Measurements from ENCODE around the gene SMIM36.
"Not testable (repeated sequence)": the region's sequence is repeated elsewhere in the genome, so short reads cannot be mapped to it uniquely, and the experiment has no call there.

SMIM36 gene

DNA sequence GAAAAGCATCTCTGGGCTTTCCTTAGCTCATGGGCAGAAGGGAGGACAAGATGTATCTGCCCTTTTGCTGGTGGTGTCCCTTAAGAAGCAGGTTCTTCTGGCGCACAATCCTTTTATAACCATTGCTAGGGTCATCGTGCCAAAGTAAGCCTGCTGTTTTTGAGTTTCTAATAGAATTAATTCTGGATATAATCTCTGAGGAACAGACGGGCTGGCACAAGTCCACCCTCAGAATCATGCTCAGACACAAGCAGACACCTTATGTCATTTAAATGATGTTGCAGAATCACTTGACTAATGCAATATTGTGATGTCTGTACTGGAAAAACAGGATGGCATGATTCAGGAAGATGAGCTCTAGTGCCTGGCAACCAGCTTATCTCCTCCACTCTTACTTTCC lies 70.9 kb downstream of the SMIM36 start:
- Histone ChIP-seq H3K27me3 (ENCODE audit: control insufficient read depth, insufficient read depth, low read length) (no peaks in the 10 kb centered on the region), H3K9ac (ENCODE audit: low read depth, low read length) (no peak overlapping the region), H3K4me1 (ENCODE audit: control insufficient read depth, insufficient read depth, low read length) (peaks cover 8% of the 10 kb centered on the region), H3K9me3 (replicated peaks; ENCODE audit: low read length) (no peaks in the 10 kb centered on the region), H3K36me3 (ENCODE audit: insufficient read depth, low read length) (no peaks in the 10 kb centered on the region), H3K4me2 (ENCODE audit: low read length) (no peak overlapping the region), H3K4me3 (ENCODE audit: low read length) (no peak overlapping the region)

DNA sequence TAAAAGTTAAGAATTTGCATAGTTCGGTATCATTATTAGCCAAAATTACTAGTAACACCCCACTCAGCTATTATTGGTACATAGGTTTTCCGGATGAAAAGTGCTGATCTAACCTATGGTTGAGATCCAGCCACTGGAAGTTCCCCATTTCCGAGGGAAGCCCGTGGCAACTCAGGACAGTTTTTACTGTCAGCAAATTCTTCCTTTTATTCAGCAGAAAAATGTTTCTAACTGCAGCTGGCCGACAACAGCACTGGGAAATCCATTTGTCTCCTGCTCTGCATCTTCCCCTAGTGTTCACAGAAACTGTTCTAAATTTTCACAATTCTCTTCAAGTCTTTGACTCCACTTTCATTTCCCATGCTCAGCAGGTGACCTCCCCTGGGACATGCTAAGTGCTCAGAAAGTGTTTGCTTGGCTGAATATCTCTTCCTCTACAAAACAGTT lies 74.1 kb downstream of the SMIM36 start:
- no peaks in the 10 kb centered on the region for H3K27me3 ChIP-seq (ENCODE audit: control insufficient read depth, insufficient read depth, low read length)
- H3K36me3 ChIP-seq (ENCODE audit: insufficient read depth, low read length): no peaks in the 10 kb centered on the region
- no peak overlapping the region for H3K9ac ChIP-seq (ENCODE audit: low read depth, low read length)
- H3K9me3 ChIP-seq (replicated peaks; ENCODE audit: low read length): no peaks in the 10 kb centered on the region
- no peak overlapping the region for H3K4me2 ChIP-seq (ENCODE audit: low read length)
- no peak overlapping the region for H3K4me3 ChIP-seq (ENCODE audit: low read length)
- H3K4me1 ChIP-seq (ENCODE audit: control insufficient read depth, insufficient read depth, low read length): peaks cover 32% of the 10 kb centered on the region

DNA sequence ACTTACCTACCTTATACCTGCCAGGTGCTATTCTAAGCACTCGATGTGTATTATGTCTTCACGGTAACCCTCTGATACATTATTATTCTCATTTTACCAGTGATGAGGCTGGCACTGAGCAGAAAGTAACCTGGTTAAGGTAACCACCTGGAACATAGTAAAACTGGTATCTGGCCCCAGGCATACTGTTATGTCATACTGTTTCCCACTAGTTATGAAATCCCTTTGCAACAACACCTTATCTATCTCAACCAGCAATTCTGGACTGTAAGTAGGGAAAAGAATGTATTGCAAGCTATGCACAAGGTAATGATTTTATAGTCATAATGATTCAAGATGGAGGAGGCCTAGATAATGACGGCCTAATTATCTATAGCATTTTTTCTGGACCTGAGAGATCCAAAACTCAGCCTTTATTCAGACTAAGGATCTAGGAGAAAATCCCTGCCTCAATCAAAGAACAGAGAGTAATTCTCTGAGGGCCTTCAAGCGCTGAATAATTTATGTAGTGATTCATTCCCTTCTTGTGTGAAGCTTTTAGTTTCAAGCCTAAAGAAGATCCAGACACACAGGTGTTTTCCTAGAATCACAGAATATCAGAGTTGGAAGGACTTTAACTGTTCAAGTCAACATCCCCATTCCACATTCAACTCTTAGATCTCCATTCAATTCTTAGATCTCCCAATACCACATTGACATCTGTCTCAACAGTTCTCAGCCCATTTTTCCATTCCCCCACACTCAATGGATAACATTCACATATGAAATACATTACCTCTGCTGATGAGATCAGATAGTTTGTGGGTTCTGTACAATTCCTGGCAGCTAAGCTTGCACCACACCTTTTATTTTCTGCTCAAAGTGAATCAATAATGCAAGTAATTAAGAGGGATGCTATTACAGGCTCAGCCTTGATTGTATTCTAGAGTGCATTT lies 74.8 kb downstream of the SMIM36 start:
- no peaks in the 10 kb centered on the region for H3K36me3 ChIP-seq (ENCODE audit: insufficient read depth, low read length)
- H3K4me3 ChIP-seq (ENCODE audit: low read length): no peak overlapping the region
- H3K27me3 ChIP-seq (ENCODE audit: control insufficient read depth, insufficient read depth, low read length): no peaks in the 10 kb centered on the region
- peaks cover 32% of the 10 kb centered on the region for H3K4me1 ChIP-seq (ENCODE audit: control insufficient read depth, insufficient read depth, low read length)
- no peak overlapping the region for H3K9ac ChIP-seq (ENCODE audit: low read depth, low read length)
- H3K4me2 ChIP-seq (ENCODE audit: low read length): no peak overlapping the region
- no peaks in the 10 kb centered on the region for H3K9me3 ChIP-seq (replicated peaks; ENCODE audit: low read length)

DNA sequence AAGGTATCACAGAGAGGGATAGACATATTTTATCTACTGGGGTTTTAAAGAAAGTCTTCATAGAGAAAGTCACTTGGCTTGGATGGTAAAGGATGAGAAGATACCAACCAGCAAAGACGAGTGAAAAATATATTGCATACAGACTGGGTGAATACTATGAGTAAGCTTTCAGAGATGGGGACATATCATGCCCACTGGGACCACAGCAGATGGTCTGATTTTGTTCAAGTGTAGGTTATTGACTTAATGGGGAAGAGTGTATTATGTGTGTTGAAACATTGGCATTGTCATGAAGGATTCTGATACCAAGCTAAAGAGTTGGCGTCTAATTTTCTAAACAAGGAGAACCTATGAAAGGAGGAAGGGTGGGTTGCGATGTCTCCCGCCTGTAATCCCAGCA lies 75.8 kb downstream of the SMIM36 start:
- Histone ChIP-seq H3K9ac (ENCODE audit: low read depth, low read length) (no peak overlapping the region), H3K4me1 (ENCODE audit: control insufficient read depth, insufficient read depth, low read length) (peaks cover 41% of the 10 kb centered on the region), H3K9me3 (replicated peaks; ENCODE audit: low read length) (no peaks in the 10 kb centered on the region), H3K27me3 (ENCODE audit: control insufficient read depth, insufficient read depth, low read length) (no peaks in the 10 kb centered on the region), H3K36me3 (ENCODE audit: insufficient read depth, low read length) (no peaks in the 10 kb centered on the region), H3K4me3 (ENCODE audit: low read length) (no peak overlapping the region), H3K4me2 (ENCODE audit: low read length) (no peak overlapping the region)

DNA sequence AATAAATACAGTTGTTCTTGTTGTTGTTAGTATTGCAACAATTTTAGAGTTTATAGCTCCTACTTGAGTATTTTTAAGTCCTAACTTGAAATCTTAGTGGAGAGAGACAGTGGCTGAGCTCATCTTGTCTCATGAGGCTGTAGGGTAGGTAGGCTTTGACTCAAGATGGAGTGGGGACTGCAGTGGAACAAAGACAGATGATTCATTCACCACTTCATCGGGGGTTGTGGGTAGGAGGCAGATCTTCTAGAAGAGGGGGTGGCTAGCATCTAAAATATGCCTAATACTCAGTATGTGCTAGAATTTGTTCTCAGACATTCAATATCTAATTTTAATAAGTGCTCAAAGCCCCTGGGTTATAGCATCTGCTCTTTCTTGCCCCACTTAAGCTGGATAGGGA lies 76.5 kb downstream of the SMIM36 start:
- Histone ChIP-seq H3K9ac (ENCODE audit: low read depth, low read length) (no peak overlapping the region), H3K4me2 (ENCODE audit: low read length) (no peak overlapping the region), H3K36me3 (ENCODE audit: insufficient read depth, low read length) (no peaks in the 10 kb centered on the region), H3K9me3 (replicated peaks; ENCODE audit: low read length) (no peaks in the 10 kb centered on the region), H3K4me1 (ENCODE audit: control insufficient read depth, insufficient read depth, low read length) (peaks cover 41% of the 10 kb centered on the region), H3K4me3 (ENCODE audit: low read length) (no peak overlapping the region), H3K27me3 (ENCODE audit: control insufficient read depth, insufficient read depth, low read length) (no peaks in the 10 kb centered on the region)

DNA sequence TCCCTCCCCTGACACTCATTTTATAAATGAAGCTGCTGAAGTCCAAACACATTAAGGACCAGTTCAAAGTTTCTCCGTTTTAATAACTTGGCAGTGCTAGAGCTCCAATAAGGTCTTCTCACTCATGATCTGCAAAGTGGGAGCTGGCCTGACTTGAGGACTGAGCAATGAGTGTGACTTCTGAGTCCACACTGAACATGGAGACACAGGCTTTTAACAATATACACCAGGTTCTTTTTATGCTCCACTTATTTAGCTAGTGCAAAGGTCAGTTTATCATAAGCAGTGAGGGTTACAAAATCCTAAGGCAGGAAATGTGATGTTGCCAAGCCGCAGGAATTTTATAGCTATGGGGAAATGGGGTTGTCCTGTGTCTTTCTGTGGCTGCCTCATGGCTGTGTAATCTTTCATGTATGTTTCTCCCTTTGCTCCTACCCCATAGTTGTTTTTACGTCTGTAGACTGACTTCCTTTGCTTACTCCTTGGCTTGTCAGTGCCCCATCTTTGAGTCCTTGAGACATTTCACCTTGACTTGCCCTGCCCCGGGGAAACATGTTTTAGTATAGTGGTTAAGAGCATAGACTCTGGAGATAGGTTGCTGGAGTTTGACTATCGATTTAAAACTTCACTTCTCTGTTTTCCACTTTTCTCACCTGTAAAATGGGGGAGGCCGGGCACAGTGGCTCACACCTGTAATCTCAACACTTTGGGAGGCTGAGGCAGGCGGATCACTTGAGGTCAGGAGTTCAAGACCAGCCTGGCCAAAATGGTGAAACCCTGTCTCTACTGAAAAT lies 77.4 kb downstream of the SMIM36 start:
- H3K4me3 ChIP-seq (ENCODE audit: low read length): no peak overlapping the region
- peak overlapping the region; percentile 29 for H3K9ac ChIP-seq (ENCODE audit: low read depth, low read length)
- H3K9me3 ChIP-seq (replicated peaks; ENCODE audit: low read length): no peaks in the 10 kb centered on the region
- H3K36me3 ChIP-seq (ENCODE audit: insufficient read depth, low read length): no peaks in the 10 kb centered on the region
- peaks cover 41% of the 10 kb centered on the region for H3K4me1 ChIP-seq (ENCODE audit: control insufficient read depth, insufficient read depth, low read length)
- peak overlapping the region; percentile 45 for H3K4me2 ChIP-seq (ENCODE audit: low read length)
- no peaks in the 10 kb centered on the region for H3K27me3 ChIP-seq (ENCODE audit: control insufficient read depth, insufficient read depth, low read length)

DNA sequence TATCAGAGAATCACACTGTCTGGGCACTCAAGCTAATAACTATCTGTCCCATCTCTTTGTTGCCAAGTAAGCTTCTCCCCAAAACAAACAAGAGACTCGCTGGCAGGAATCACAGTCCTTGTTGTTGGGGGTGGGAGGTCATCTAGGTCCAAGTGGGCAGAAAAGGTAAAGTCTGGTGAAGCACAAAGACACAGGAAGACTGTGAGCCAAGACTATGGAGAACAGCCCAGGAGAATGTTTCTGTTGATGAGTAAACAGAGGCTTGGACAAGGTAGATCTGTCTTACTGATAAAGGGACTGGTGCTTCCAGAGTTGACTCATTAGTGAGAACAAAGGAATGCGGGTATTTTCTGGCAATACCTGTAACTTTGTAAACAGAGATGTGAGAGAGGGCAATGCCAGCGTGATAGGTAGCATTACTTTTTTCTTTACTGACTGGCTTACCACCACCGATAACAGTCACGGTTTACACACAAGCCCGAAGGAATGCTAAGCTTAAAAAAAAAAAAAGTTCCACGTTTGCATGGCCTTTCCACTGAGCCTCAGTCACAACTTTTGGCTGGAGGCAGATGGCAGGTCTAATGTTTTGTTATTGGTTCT lies 78.1 kb downstream of the SMIM36 start:
- H3K27me3 ChIP-seq (ENCODE audit: control insufficient read depth, insufficient read depth, low read length): no peaks in the 10 kb centered on the region
- no peaks in the 10 kb centered on the region for H3K9me3 ChIP-seq (replicated peaks; ENCODE audit: low read length)
- H3K4me3 ChIP-seq (ENCODE audit: low read length): no peak overlapping the region
- H3K4me2 ChIP-seq (ENCODE audit: low read length): peak overlapping the region; percentile 45
- peak overlapping the region; percentile 29 for H3K9ac ChIP-seq (ENCODE audit: low read depth, low read length)
- peaks cover 41% of the 10 kb centered on the region for H3K4me1 ChIP-seq (ENCODE audit: control insufficient read depth, insufficient read depth, low read length)
- H3K36me3 ChIP-seq (ENCODE audit: insufficient read depth, low read length): no peaks in the 10 kb centered on the region

DNA sequence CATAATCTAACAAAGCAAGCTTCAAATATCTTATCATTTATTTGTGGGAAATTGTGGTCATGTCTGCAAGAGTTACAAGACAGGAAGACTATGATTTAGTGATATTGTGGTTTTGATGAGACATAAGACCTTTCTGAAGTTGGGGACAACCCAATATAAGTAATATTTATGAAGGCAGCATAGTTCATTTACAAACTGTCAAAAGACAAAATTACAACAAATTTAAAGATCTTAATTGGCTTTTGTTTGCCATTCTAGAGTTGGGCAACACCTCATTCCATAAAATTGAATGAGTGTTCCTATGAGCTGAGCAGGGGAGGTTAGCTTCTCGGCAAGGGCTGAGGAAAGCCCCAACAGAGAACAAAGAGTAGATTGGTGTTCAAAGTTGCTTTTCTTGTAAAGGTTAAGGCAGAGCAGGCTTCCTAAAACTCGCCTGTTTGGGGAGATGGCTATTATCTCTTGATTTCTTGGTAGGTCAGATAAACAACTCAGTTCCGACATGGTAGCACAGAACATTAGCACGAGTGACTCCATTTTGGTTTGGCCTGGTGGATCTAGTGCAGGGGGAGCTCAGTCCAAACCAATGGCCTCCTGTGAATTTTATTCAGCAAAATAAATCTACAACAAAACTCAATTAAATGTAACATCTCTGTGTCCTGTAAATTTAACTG lies 78.8 kb downstream of the SMIM36 start:
- no peak overlapping the region for H3K9ac ChIP-seq (ENCODE audit: low read depth, low read length)
- H3K4me1 ChIP-seq (ENCODE audit: control insufficient read depth, insufficient read depth, low read length): peaks cover 43% of the 10 kb centered on the region
- H3K9me3 ChIP-seq (replicated peaks; ENCODE audit: low read length): no peaks in the 10 kb centered on the region
- no peak overlapping the region for H3K4me3 ChIP-seq (ENCODE audit: low read length)
- no peak overlapping the region for H3K4me2 ChIP-seq (ENCODE audit: low read length)
- H3K27me3 ChIP-seq (ENCODE audit: control insufficient read depth, insufficient read depth, low read length): no peaks in the 10 kb centered on the region
- no peaks in the 10 kb centered on the region for H3K36me3 ChIP-seq (ENCODE audit: insufficient read depth, low read length)

DNA sequence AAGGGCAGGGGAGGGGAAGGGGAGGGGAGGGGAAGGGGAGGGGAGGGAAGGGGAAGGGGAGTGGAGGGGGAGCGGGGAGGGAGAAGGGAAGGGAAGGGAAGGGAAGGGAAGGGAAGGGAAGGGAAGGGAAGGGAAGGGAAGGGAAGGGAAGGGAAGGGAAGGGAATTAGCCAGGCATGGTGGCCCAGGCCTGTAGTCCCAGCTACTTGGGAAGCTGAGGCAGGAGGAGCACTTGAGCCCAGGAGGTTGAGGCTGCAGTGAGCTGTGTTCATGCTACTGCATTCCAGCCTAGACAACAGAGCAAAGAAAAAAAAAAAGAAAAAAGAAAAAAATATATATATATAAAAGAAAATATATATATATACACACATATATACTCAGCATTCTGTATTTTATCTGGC lies 79.3 kb downstream of the SMIM36 start:
- H3K4me2 ChIP-seq (ENCODE audit: low read length); H3K27me3 ChIP-seq (ENCODE audit: control insufficient read depth, insufficient read depth, low read length); H3K36me3 ChIP-seq (ENCODE audit: insufficient read depth, low read length); H3K4me3 ChIP-seq (ENCODE audit: low read length); H3K9ac ChIP-seq (ENCODE audit: low read depth, low read length); H3K9me3 ChIP-seq (replicated peaks; ENCODE audit: low read length): not testable (repeated sequence)
- H3K4me1 ChIP-seq (ENCODE audit: control insufficient read depth, insufficient read depth, low read length): peaks cover 48% of the 10 kb centered on the region

DNA sequence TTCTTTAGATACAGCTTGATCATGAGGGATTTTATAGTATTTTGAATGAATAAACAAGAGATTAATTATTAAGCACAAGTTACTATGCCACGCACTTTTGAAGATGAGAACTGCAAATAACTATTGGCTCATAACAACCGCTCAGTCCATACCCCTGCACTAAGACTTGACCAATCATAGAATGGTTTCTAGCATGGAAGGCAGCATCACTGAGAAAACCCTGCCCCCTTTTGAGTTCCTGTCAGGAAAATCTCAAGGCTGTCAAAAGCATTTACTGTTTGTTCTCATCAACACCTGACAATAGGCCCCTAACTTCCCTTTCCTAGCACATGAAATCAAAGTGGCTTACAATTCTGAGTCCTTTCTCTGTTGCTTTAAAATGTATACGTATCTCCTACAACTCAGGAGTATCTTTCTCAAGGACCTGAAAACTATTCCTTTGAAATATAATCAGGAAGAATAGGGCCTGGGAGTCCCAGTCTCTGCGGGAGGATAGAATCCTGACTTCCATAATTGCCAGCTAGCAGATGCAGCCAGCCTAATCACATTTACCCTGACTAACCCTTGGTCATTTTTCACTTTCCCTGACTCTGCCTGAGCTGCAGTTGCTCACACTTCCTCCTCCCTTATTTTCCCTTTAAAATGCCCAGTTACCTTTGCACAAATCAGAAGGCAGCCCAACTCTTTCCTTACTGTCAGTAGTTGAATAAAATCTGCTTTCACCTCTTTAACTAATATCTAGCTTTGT lies 80.5 kb downstream of the SMIM36 start:
- no peaks in the 10 kb centered on the region for H3K27me3 ChIP-seq (ENCODE audit: control insufficient read depth, insufficient read depth, low read length)
- H3K4me3 ChIP-seq (ENCODE audit: low read length): no peak overlapping the region
- peaks cover 50% of the 10 kb centered on the region for H3K4me1 ChIP-seq (ENCODE audit: control insufficient read depth, insufficient read depth, low read length)
- H3K36me3 ChIP-seq (ENCODE audit: insufficient read depth, low read length): no peaks in the 10 kb centered on the region
- H3K9me3 ChIP-seq (replicated peaks; ENCODE audit: low read length): no peaks in the 10 kb centered on the region
- no peak overlapping the region for H3K9ac ChIP-seq (ENCODE audit: low read depth, low read length)
- H3K4me2 ChIP-seq (ENCODE audit: low read length): no peak overlapping the region

DNA sequence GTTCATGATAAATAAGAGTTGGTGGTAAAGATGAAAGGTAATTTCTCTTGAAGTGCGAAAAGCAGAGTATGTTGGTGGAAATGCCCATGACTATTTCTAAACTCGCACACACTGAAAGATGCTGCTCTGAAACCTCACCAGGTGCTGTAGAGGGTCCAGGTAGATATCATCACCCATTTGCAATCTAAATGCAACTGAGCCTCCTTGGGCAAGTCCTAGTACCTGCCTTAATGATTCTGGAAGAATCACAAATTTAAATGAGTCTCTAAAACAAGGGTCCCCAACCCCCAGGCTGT lies 83.7 kb downstream of the SMIM36 start:
- Histone ChIP-seq H3K27me3 (ENCODE audit: control insufficient read depth, insufficient read depth, low read length) (peaks cover 22% of the 10 kb centered on the region), H3K4me3 (ENCODE audit: low read length) (no peak overlapping the region), H3K4me1 (ENCODE audit: control insufficient read depth, insufficient read depth, low read length) (peaks cover 22% of the 10 kb centered on the region), H3K9me3 (replicated peaks; ENCODE audit: low read length) (no peaks in the 10 kb centered on the region), H3K9ac (ENCODE audit: low read depth, low read length) (no peak overlapping the region), H3K4me2 (ENCODE audit: low read length) (no peak overlapping the region), H3K36me3 (ENCODE audit: insufficient read depth, low read length) (no peaks in the 10 kb centered on the region)

All from skeletal muscle satellite cell (primary cell).